Neural crest cell (in vitro differentiated cells): ENCODE measurements around the gene CCL21. TPM values are rescaled to one million over a fixed set of nuclear protein-coding genes. Genes with fewer than 3 reads are reported as not detected.

ENCODE experiments used
- DNase-seq: peaks from one replicate; pipeline ENCODE4 v3.0.0; 2021; ENCODE audit warnings: low read depth, mixed read lengths, low spot score
- H3K27ac Mint-ChIP-seq: one replicate; pipeline ENCODE4 v1.8.0; 2021; ENCODE audit warnings: mild to moderate bottlenecking, mixed read lengths; ENCODE audit not compliant: unreplicated experiment
- H3K27me3 Mint-ChIP-seq: 2 replicates; pipeline ENCODE4 v1.8.0; 2021; ENCODE audit warnings: low read depth, mild to moderate bottlenecking, mixed read lengths
- H3K36me3 Mint-ChIP-seq: 2 replicates; pipeline ENCODE4 v1.8.0; 2021; ENCODE audit warnings: low read depth, mild to moderate bottlenecking, mixed read lengths
- H3K4me1 Mint-ChIP-seq: 2 replicates; pipeline ENCODE4 v1.8.0; 2021; ENCODE audit warnings: mixed read lengths
- H3K4me3 Mint-ChIP-seq: one replicate; pipeline ENCODE4 v1.8.0; 2021; ENCODE audit warnings: mild to moderate bottlenecking, mixed read lengths
- H3K9me3 Mint-ChIP-seq: 2 replicates; pipeline ENCODE4 v1.8.0; 2021; ENCODE audit warnings: mixed read lengths
- CTCF ChIP-seq: fragments of 200-600 bp; sonication (generic); conservative IDR thresholded peaks from 2 replicates; pipeline ENCODE4 v1.5.0; 2021; ENCODE audit warnings: antibody characterized with exemption, mild to moderate bottlenecking
- total RNA-seq: library from RNA; stranded (reverse); gene quantifications from 2 replicates; pipeline ENCODE4 v1.2.1, GENCODE V29; 2021

Gene CCL21
- total RNA-seq, 1 donor from 2014 or later = not detected

- TF ChIP-seq CTCF = peak; percentile 100
- peak; percentile 88 for DNase-seq
- Mint-ChIP-seq H3K27ac (no peak overlapping the region), H3K36me3 (no peaks in the 10 kb centered on the region), H3K4me1 (peaks cover 13% of the 10 kb centered on the region), H3K9me3 (no peaks in the 10 kb centered on the region), H3K27me3 (peaks cover 30% of the 10 kb centered on the region), H3K4me3 (peak overlapping the region; percentile 81)
These were observed 7.9 kb downstream of the CCL21 start for GRCh38 chr9:34701769-34702736.

- no peak overlapping the region for H3K27ac Mint-ChIP-seq
- DNase-seq = peak; percentile 84
- peak overlapping the region; percentile 50 for H3K4me3 Mint-ChIP-seq
- no peaks in the 10 kb centered on the region for H3K36me3 Mint-ChIP-seq
- peaks cover 13% of the 10 kb centered on the region for H3K4me1 Mint-ChIP-seq
- H3K27me3 Mint-ChIP-seq = peaks cover 30% of the 10 kb centered on the region
- no peaks in the 10 kb centered on the region for H3K9me3 Mint-ChIP-seq
- TF ChIP-seq CTCF = peak; percentile 94
These were observed 8.7 kb downstream of the CCL21 start for GRCh38 chr9:34701023-34701768.

DNA sequence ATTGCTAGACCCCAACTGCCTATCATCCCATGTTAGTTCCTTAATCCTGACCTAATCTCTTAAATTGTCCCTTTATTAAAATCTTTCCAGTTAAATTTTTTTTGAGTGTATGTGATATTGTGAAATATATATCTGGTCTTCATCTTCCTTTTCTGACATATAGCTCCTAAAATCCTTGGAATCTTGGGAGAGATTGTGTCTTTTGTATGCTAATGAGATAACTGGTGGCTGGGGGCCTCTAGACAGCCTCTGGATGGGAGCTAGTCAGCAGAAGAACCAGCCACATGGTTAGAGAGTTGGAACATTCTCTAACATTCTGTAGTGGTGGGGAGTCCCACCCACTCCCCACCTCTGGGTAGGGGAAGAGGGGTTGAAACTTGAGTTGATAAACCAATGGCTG is 15.1 kb downstream of the CCL21 start:
- H3K4me1 Mint-ChIP-seq = no peaks in the 10 kb centered on the region
- peaks cover 11% of the 10 kb centered on the region for H3K27me3 Mint-ChIP-seq
- H3K36me3 Mint-ChIP-seq = no peaks in the 10 kb centered on the region
- H3K9me3 Mint-ChIP-seq = no peaks in the 10 kb centered on the region
- no peak overlapping the region for H3K4me3 Mint-ChIP-seq
- TF ChIP-seq CTCF = no peak
- H3K27ac Mint-ChIP-seq = no peak overlapping the region
- DNase-seq = no peak

- no peak for DNase-seq
- no peak overlapping the region for H3K27ac Mint-ChIP-seq
- H3K36me3 Mint-ChIP-seq = no peaks in the 10 kb centered on the region
- TF ChIP-seq CTCF = no peak
- H3K4me3 Mint-ChIP-seq = no peak overlapping the region
- H3K9me3 Mint-ChIP-seq = no peaks in the 10 kb centered on the region
- peaks cover under 1% of the 10 kb centered on the region for H3K27me3 Mint-ChIP-seq
- no peaks in the 10 kb centered on the region for H3K4me1 Mint-ChIP-seq
These were observed 16.4 kb downstream of the CCL21 start for GRCh38 chr9:34693560-34693959.

DNA sequence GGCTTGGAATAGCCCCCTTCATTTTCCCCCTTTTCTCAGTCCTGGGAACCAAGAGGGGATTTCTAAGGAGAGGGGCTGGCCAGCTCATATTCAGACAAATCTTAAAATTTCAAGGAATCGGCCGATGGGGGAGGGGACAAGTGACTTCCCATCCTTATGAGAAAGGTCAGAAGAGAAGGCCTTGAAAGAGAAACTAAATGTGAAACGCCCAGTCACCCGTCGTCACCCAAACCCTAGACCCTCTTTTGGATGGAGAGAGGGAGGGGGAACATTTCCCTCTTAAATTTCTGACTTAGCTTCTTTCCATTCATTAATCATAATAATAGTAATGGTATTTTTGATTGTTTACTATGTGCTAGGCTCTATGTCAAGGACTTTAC is 18.0 kb downstream of the CCL21 start:
- Mint-ChIP-seq H3K36me3 (no peaks in the 10 kb centered on the region), H3K27me3 (no peaks in the 10 kb centered on the region), H3K4me3 (no peak overlapping the region), H3K4me1 (peaks cover 4% of the 10 kb centered on the region), H3K27ac (no peak overlapping the region), H3K9me3 (no peaks in the 10 kb centered on the region)
- no peak for DNase-seq
- no peak for TF ChIP-seq CTCF
